Smooth muscle cell (in vitro differentiated cells): ENCODE measurements around the gene SPINT2. TPM values are rescaled to one million over a fixed set of nuclear protein-coding genes. Genes with fewer than 3 reads are reported as not detected.

Source experiments
- DNase-seq: peaks from one replicate; lab custom pipeline; 2025; ENCODE audit not compliant: unreplicated experiment; lab: John Stamatoyannopoulos, UW
- H2AFZ ChIP-seq: fragments of 200-600 bp; sonication (generic); 2 replicates; pipeline ENCODE4 v1.6.0; 2016; ENCODE audit warnings: antibody characterized with exemption, low read depth, mild to moderate bottlenecking
- H3F3A ChIP-seq: fragments of 200-600 bp; sonication (generic); 2 replicates; pipeline ENCODE4 v1.6.0; 2017; ENCODE audit warnings: antibody characterized with exemption, low read depth
- H3K27ac ChIP-seq: fragments of 200-600 bp; sonication (generic); 2 replicates; pipeline ENCODE4 v1.5.1; 2016; ENCODE audit warnings: low read depth, mild to moderate bottlenecking
- H3K27me3 ChIP-seq: fragments of 200-600 bp; sonication (generic); 2 replicates; pipeline ENCODE4 v1.6.1; 2016; ENCODE audit warnings: low read depth, mild to moderate bottlenecking
- H3K36me3 ChIP-seq: fragments of 200-600 bp; sonication (generic); 2 replicates; pipeline ENCODE4 v1.5.1; 2016; ENCODE audit warnings: low read depth
- H3K4me1 ChIP-seq: fragments of 200-600 bp; sonication (generic); 2 replicates; pipeline ENCODE4 v1.5.1; 2016; ENCODE audit warnings: low read depth
- H3K4me2 ChIP-seq: fragments of 200-600 bp; sonication (generic); 2 replicates; pipeline ENCODE4 v1.6.0; 2016; ENCODE audit warnings: mild to moderate bottlenecking
- H3K4me3 ChIP-seq: fragments of 200-600 bp; sonication (generic); 2 replicates; pipeline ENCODE4 v1.5.1; 2016; ENCODE audit warnings: mild to moderate bottlenecking
- H3K79me2 ChIP-seq: fragments of 200-600 bp; sonication (generic); 2 replicates; pipeline ENCODE4 v1.6.0; 2016; ENCODE audit warnings: low read depth, mild to moderate bottlenecking
- H3K9ac ChIP-seq: fragments of 200-600 bp; sonication (generic); 2 replicates; pipeline ENCODE4 v1.6.0; 2016; ENCODE audit warnings: low read depth
- H3K9me3 ChIP-seq: fragments of 200-600 bp; sonication (generic); replicated peaks from 2 replicates; pipeline ENCODE4 v1.5.1; 2016; ENCODE audit warnings: low read depth
- H4K20me1 ChIP-seq: fragments of 200-600 bp; sonication (generic); 2 replicates; pipeline ENCODE4 v1.6.0; 2016; ENCODE audit warnings: low read depth
- WGBS: methylation state at CpG from one replicate; pipeline ENCODE4 v1.1.7; 2016; ENCODE audit warnings: low lambda C conversion rate; 5-methylcytosine and 5-hydroxymethylcytosine counted together
- polyA plus RNA-seq: library from polyadenylated mRNA; unstranded; fragments of >200 nt; fragmentation: Nextera tagmentation; extraction: Ambion mirVana; gene quantifications from 2 replicates; pipeline ENCODE4 v1.2.1, GENCODE V29; 2016
- total RNA-seq: library from RNA; depleted of rRNA; stranded (reverse); fragments of >200 nt; gene quantifications from 2 replicates; pipeline ENCODE4 v1.2.3, GENCODE V29; 2014
- TF ChIP-seq, protein P1 (sequence below): fragments of 200-600 bp; sonication (generic); IDR thresholded peaks from 2 replicates; pipeline ENCODE4 v1.5.1; 2017; ENCODE audit warnings: borderline replicate concordance, mild to moderate bottlenecking, antibody characterized with exemption; ENCODE audit not compliant: insufficient read depth, poor library complexity, severe bottlenecking

Gene SPINT2
- total and polyA plus RNA-seq, 2 experiments from 2014 or later = 153 to 201 TPM

DNA sequence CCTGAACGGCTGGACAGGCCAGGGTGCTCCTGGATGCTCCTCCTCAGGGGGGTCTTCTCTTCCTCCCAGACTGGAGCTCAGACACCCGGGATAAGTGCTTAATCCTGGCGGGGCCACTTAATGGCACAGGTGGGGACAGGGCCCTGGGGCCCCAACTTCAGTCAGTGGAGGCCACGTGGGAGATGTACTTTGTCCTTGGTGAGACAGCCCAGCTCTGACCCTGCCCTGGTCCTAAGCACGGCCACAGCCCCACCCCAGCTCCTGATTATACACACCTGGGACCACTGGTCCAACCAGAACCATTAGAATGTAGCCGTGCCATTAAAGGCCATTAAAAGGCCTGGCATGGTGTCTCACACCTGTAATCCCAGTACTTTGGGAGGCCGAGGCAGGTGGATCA, 16.0 kb upstream of the SPINT2 start:
- no peak overlapping the region for H2AFZ ChIP-seq
- peaks cover 22% of the 10 kb centered on the region for H3K4me1 ChIP-seq
- 91% methylated on average over 7 of the region's 7 CpGs for WGBS
- H3K27ac ChIP-seq = no peak overlapping the region
- no peak overlapping the region for H3K4me3 ChIP-seq
- no peak for DNase-seq
- no peaks in the 10 kb centered on the region for H3K27me3 ChIP-seq
- H3K79me2 ChIP-seq = no peaks in the 10 kb centered on the region
- H3K36me3 ChIP-seq = no peaks in the 10 kb centered on the region
- H3K9ac ChIP-seq = no peak overlapping the region
- TF ChIP-seq, protein P1, sequence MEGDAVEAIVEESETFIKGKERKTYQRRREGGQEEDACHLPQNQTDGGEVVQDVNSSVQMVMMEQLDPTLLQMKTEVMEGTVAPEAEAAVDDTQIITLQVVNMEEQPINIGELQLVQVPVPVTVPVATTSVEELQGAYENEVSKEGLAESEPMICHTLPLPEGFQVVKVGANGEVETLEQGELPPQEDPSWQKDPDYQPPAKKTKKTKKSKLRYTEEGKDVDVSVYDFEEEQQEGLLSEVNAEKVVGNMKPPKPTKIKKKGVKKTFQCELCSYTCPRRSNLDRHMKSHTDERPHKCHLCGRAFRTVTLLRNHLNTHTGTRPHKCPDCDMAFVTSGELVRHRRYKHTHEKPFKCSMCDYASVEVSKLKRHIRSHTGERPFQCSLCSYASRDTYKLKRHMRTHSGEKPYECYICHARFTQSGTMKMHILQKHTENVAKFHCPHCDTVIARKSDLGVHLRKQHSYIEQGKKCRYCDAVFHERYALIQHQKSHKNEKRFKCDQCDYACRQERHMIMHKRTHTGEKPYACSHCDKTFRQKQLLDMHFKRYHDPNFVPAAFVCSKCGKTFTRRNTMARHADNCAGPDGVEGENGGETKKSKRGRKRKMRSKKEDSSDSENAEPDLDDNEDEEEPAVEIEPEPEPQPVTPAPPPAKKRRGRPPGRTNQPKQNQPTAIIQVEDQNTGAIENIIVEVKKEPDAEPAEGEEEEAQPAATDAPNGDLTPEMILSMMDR = no peak
- peaks cover 3% of the 10 kb centered on the region for H3F3A ChIP-seq
- H3K4me2 ChIP-seq = no peak overlapping the region
- no peaks in the 10 kb centered on the region for H4K20me1 ChIP-seq
- H3K9me3 ChIP-seq = no peaks in the 10 kb centered on the region

DNA sequence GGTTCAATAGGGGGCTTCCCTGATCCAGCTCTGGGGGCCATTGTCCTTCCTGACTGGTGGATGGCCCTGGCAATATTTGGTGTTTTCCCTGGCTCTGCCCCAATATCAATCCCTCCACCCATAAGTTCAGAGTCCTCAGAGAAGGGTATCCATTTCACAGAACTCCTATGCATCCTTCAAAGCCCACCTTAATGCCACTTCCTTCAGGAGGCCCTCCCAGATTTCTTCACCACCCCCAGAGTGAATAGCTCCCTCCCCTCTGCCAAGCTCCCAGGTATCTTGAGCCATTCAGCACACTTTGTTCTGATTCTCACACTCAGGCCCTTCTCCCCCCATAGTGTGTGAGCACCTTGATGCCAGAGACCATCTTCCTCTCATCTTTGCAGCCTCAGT, 13.9 kb upstream of the SPINT2 start:
- Histone ChIP-seq H2AFZ (no peak overlapping the region), H3K4me1 (peaks cover 27% of the 10 kb centered on the region)

DNA sequence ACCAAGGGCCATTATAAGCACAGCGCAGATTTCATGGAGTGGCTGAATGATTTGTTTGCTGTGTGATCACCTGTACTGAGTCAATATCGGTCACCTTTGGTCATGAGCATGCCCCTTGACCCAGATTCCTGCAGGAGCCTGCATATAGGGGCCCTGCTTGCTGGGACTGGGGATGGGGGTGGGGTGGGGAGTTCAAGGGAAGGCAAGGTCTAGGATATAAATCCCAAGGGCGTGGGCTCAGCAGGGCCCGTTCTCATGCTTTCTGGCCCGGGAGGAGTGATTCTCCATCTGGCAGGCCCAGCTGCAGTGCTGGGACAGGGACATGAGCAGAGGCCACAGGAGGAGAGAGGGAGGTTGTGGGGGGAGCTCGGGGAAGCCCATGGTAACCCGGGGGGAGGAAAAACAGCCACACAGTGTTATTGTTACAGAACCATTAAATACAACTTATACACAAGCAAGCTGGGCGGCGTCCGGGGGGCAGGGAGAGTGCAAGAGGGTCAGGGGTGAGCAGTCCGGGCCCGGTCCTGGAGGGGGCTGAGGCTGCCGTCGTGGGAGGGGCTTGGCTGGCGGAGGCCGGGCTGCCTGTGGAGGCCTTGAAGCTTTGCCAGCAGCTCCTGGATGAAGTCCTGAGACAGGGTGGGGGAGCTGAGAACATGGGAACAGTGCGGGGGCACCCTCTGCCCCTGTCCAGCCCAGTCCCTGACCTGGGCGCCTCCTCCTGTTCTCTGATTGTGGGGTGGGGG, 13.4 kb upstream of the SPINT2 start:
- WGBS = 49% methylated on average over 18 of the region's 18 CpGs
- peak overlapping the region; percentile 75 for H3K4me2 ChIP-seq
- H3K27ac ChIP-seq = peak overlapping the region; percentile 31
- H2AFZ ChIP-seq = peak overlapping the region; percentile 77
- H3K36me3 ChIP-seq = no peaks in the 10 kb centered on the region
- peak overlapping the region; percentile 10 for H3K4me3 ChIP-seq
- H3K9me3 ChIP-seq = no peaks in the 10 kb centered on the region
- H4K20me1 ChIP-seq = no peaks in the 10 kb centered on the region
- TF ChIP-seq, protein P1 = no peak
- peak overlapping the region; percentile 22 for H3K9ac ChIP-seq
- peaks cover 3% of the 10 kb centered on the region for H3F3A ChIP-seq
- H3K27me3 ChIP-seq = no peaks in the 10 kb centered on the region
- DNase-seq = no peak
- H3K4me1 ChIP-seq = peaks cover 27% of the 10 kb centered on the region
- H3K79me2 ChIP-seq = no peaks in the 10 kb centered on the region

More for the DNA sequence above, 13.9 kb upstream of the SPINT2 start:
- no peak overlapping the region for H3K9ac ChIP-seq
- no peaks in the 10 kb centered on the region for H3K36me3 ChIP-seq
- H3K4me3 ChIP-seq = no peak overlapping the region
- TF ChIP-seq, protein P1 = no peak
- peaks cover 3% of the 10 kb centered on the region for H3F3A ChIP-seq
- no peak overlapping the region for H3K27ac ChIP-seq
- DNase-seq = no peak
- no peaks in the 10 kb centered on the region for H4K20me1 ChIP-seq
- no peak overlapping the region for H3K4me2 ChIP-seq
- H3K9me3 ChIP-seq = no peaks in the 10 kb centered on the region
- H3K27me3 ChIP-seq = no peaks in the 10 kb centered on the region
- no peaks in the 10 kb centered on the region for H3K79me2 ChIP-seq

DNA sequence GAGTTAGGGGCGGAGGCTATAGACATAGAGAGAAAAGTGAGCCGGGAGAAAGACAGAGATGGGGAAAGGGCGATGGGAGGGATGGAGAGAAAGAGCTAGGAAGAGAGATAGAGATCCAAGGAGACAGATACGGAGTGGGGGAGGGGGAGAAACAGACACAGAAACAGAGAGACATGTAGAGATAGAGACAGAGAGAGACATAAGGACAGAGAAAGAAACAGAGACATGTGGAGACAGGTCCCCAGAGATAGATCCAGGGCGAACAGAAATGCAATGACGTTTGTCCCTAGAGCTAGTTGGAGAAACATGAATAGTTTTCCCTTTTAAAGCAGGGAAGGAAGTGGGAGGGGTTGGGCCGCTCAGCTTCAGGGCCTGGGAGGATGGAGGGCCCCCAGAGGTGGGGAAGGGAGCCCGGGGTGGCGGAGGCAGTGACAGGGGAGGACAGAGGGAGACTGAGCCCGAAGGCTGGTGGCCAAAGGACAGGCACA, 12.8 kb upstream of the SPINT2 start:
- WGBS = 25% methylated on average over 9 of the region's 10 CpGs
- H2AFZ ChIP-seq = peak overlapping the region; percentile 77
- no peaks in the 10 kb centered on the region for H3K36me3 ChIP-seq
- peak overlapping the region; percentile 31 for H3K27ac ChIP-seq
- no peaks in the 10 kb centered on the region for H3K79me2 ChIP-seq
- TF ChIP-seq, protein P1 = no peak
- peak overlapping the region; percentile 10 for H3K4me3 ChIP-seq
- peaks cover 3% of the 10 kb centered on the region for H3F3A ChIP-seq
- H3K4me2 ChIP-seq = peak overlapping the region; percentile 75
- peak overlapping the region; percentile 22 for H3K9ac ChIP-seq
- H3K27me3 ChIP-seq = no peaks in the 10 kb centered on the region
- DNase-seq = no peak
- no peaks in the 10 kb centered on the region for H3K9me3 ChIP-seq
- H4K20me1 ChIP-seq = no peaks in the 10 kb centered on the region
- peaks cover 27% of the 10 kb centered on the region for H3K4me1 ChIP-seq
